Ovary (tissue), 9 donors: ENCODE results near the gene KCNAB2. TPM values are rescaled to one million over a fixed set of nuclear protein-coding genes. Genes with fewer than 3 reads are reported as not detected.

ENCODE experiments used
- DNase-seq, 5 donors: peaks; one replicate each; pipeline ENCODE4 v3.0.0-alpha.2; 2019 to 2020
- H3K27ac ChIP-seq, 2 donors: fragments of 200-600 bp; one replicate each; pipeline versions ENCODE4 v1.5.1 to v1.8.0; 2019 to 2022
- H3K27me3 ChIP-seq: fragments of 200-600 bp; one replicate; pipeline ENCODE4 v1.8.0; 2022
- H3K36me3 ChIP-seq: fragments of 200-600 bp; sonication (generic); one replicate; pipeline ENCODE4 v1.5.1; 2019
- H3K4me1 ChIP-seq: one replicate; pipeline ENCODE4 v1.8.1; 2013; ENCODE audit warnings: mild to moderate bottlenecking, moderate library complexity; ENCODE audit not compliant: insufficient read depth
- H3K4me3 ChIP-seq: fragments of 200-600 bp; sonication (generic); one replicate; pipeline ENCODE4 v1.5.1; 2017
- H3K9me3 ChIP-seq, 2 donors: fragments of 200-600 bp in 1 of 2; sonication (generic) in 1 of 2; one replicate each; pipeline versions ENCODE4 v1.5.1 to v1.8.1; 2013 to 2019; ENCODE audit warnings: mild to moderate bottlenecking in 1 of 2, moderate library complexity in 1 of 2
- CTCF ChIP-seq, 3 donors: fragments of 450-650 bp in 2 of 3; fragments of 200-600 bp in 1 of 3; IDR thresholded peaks; one replicate each; pipeline versions ENCODE4 v1.5.1 to v1.8.0; 2016 to 2022; ENCODE audit warnings: antibody characterized with exemption in 3 of 3, mild to moderate bottlenecking in 1 of 3
- EP300 ChIP-seq: sonication (generic); formaldehyde crosslinking; IDR thresholded peaks from one replicate; pipeline ENCODE4 v1.6.1; 2017; ENCODE audit warnings: antibody characterized with exemption
- POLR2A ChIP-seq: fragments of 450-650 bp; IDR thresholded peaks from one replicate; pipeline ENCODE4 v1.6.1; 2017; ENCODE audit warnings: antibody characterized with exemption, mild to moderate bottlenecking, moderate library complexity
- WGBS, 3 donors: extraction: QIAGEN DNeasy Blood & Tissue Kit in 1 of 3; methylation state at CpG; one replicate each; pipeline versions ENCODE4 v1.1.5 to v1.1.7; 2013 to 2017; 5-methylcytosine and 5-hydroxymethylcytosine counted together
- intact Hi-C, 4 donors: fragments of 100-400 bp; cut with DNase I; formaldehyde crosslinking; loops; one replicate each; pipeline versions ENCODE4 v1.11.0 to v1.15.1; 2022 to 2023
- polyA plus RNA-seq, 2 donors: library from polyadenylated mRNA; stranded (reverse); fragments of 200-250 nt in 1 of 2; fragments of 350-450 nt in 1 of 2; fragmentation: Illumina TruSeq in 1 of 2; extraction: RNeasy Lipid Tissue Mini Kit (QIAGEN cat#74804) in 1 of 2; gene quantifications; one replicate each; pipeline ENCODE4 v1.2.3, GENCODE V29; 2013 to 2014
- total RNA-seq, 7 donors: library from RNA; depleted of rRNA in 2 of 7; stranded (reverse); fragments of >200 nt in 2 of 7; fragmentation: NEBNext Ultra II Directional in 3 of 7; extraction: Animal tissue kit (Norgen Biotek cat#: 25700) in 3 of 7; gene quantifications; one replicate each; pipeline versions ENCODE4 v1.1.0 to v1.2.4, GENCODE V29; 2016 to 2023
- donor health status: DM: no; HTN: no; CAD: no; lungs with moderate emphysema.
- donor health status: DM: no; HTN: no; CAD: no.
- donor health status: Bipolar disorder and iron deficiency.
- donor health status: DM: yes; HTN: yes; CAD: no.
- donor health status: DM: no; HTN: no; CAD: no.
- donor health status: DM: yes; HTN: yes; CAD: no.

The KCNAB2 gene
- total and polyA plus RNA-seq, 9 donors: 2.9 to 18.3 (median 7.1) TPM

- 9 to 36% (median 12%) methylated on average over 22 of the region's 22 CpGs for WGBS, 3 donors
- DNase-seq: peak; percentile 44 to 78 (median 53)
- TF ChIP-seq EP300: no peak
- no peak for TF ChIP-seq CTCF (IDR thresholded peaks at IDR 0.05)
- TF ChIP-seq POLR2A: no peak
- intact Hi-C loops: loop anchor here in 2 of 4 donors (10.0 kb wide), 2 partner anchors 204 to 294 kb away; partner anchors contain the start of gene HES3 (in 1 of the 2)
- Histone ChIP-seq H3K9me3 (no peaks in the 10 kb centered on the region), H3K4me1 (peaks cover 3% of the 10 kb centered on the region), H3K36me3 (no peaks in the 10 kb centered on the region), H3K4me3 (no peak overlapping the region), H3K27me3 (no peaks in the 10 kb centered on the region), H3K27ac (no peak overlapping the region)
These were observed 4.8 kb upstream of the KCNAB2 start for GRCh38 chr1:6040861-6041415.

GRCh38 chr1:6041432-6042062, 4.1 kb upstream of the KCNAB2 start:
- Histone ChIP-seq H3K4me1 (peaks cover 3% of the 10 kb centered on the region), H3K4me3 (no peak overlapping the region), H3K27ac (no peak overlapping the region), H3K27me3 (no peaks in the 10 kb centered on the region), H3K9me3 (no peaks in the 10 kb centered on the region), H3K36me3 (no peaks in the 10 kb centered on the region)
- 55 to 58% (median 57%) methylated on average over 20 of the region's 20 CpGs for WGBS, 3 donors
- intact Hi-C loops: loop anchor here in 2 of 4 donors (10.0 kb wide), 2 partner anchors 203 to 293 kb away; partner anchors contain the start of gene HES3 (in 1 of the 2)
- peak; percentile 23 to 76 (median 45) for DNase-seq
- TF ChIP-seq CTCF (IDR thresholded peaks at IDR 0.05) (peak in 1 of 3 donors; percentile 14), EP300 (no peak)

GRCh38 chr1:6043561-6043960, 2.1 kb upstream of the KCNAB2 start:
- TF ChIP-seq EP300 (no peak), POLR2A (no peak), CTCF (IDR thresholded peaks at IDR 0.05) (no peak)
- Histone ChIP-seq H3K4me3 (no peak overlapping the region), H3K36me3 (no peaks in the 10 kb centered on the region), H3K27ac (no peak overlapping the region), H3K27me3 (no peaks in the 10 kb centered on the region), H3K9me3 (no peaks in the 10 kb centered on the region), H3K4me1 (peaks cover 3% of the 10 kb centered on the region)
- intact Hi-C loops: loop anchor here in 2 of 4 donors (10.0 kb wide), 2 partner anchors 201 to 291 kb away; partner anchors contain the start of gene HES3 (in 1 of the 2)
- 94 to 95% (median 95%) methylated on average over 5 of the region's 5 CpGs for WGBS, 3 donors
- DNase-seq: no peak

GRCh38 chr1:6044481-6045109, 1.1 kb upstream of the KCNAB2 start:
- Histone ChIP-seq H3K4me1 (peaks cover 3% of the 10 kb centered on the region), H3K36me3 (no peaks in the 10 kb centered on the region), H3K9me3 (no peaks in the 10 kb centered on the region), H3K4me3 (no peak overlapping the region), H3K27me3 (no peaks in the 10 kb centered on the region), H3K27ac (no peak overlapping the region)
- TF ChIP-seq POLR2A: no peak
- no peak for TF ChIP-seq CTCF (IDR thresholded peaks at IDR 0.05)
- TF ChIP-seq EP300: no peak
- intact Hi-C loops: loop anchor here in 3 of 4 donors (5.0 to 10.0 kb wide), 3 partner anchors 133 to 290 kb away; partner anchors contain the start of gene HES3 (in 1 of the 3)
- 86 to 91% (median 88%) methylated on average over 11 of the region's 11 CpGs for WGBS, 3 donors
- DNase-seq: no peak
